Muscle of arm (tissue), 12 donors: ENCODE results near the gene PCDH9. TPM values are rescaled to one million over a fixed set of nuclear protein-coding genes. Genes with fewer than 3 reads are reported as not detected.

Source experiments
- DNase-seq: peaks from one replicate; pipeline ENCODE4 v3.0.0-alpha.2; 2013
- polyA plus RNA-seq, 12 donors: library from polyadenylated mRNA; unstranded; fragments of 120-200 nt; gene quantifications; one replicate each; pipeline ENCODE4 v1.2.1, GENCODE V29; 2013; ENCODE audit not compliant: insufficient read length in 12 of 12

PCDH9 gene
- polyA plus RNA-seq, 12 donors = 2.8 to 4.3 (median 3.6) TPM; not detected in 1

DNA sequence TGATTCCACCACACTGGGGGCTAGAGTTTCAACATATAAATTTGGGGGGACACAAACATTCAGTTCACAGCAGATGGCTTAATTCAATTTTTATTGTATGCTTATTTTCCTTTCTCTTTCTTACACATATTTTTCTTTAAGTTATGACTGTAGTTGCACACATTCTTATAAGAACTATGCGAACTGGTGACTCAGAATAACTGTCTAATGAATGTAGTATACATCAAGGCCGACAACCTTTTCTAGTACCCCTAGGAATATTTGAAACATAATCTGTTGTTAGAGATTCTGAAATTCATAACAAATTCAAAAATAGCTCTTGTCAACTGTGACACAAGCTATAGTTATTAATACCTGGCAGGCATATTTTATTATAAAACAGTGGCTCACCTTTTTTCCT is 695.6 kb downstream of the PCDH9 start:
- DNase-seq = no peak

DNA sequence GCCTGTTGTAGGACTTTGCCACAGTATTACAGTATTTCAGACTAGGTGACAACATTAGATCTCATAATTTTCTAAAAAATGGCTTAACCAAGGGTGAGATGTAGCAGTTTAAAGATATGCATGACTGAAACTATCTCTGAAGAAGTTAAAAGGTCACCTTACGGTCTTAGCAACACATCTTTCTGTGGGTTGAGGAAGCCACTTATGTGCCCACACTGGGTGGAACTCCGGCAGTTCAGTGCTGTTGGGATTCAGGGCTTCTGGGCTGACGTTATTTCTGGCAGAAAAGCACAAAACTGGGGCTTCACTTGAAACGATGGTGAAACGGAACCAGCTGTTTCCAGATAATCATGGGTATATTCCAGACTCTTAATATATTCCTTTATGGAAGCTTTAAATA is 697.3 kb downstream of the PCDH9 start:
- no peak for DNase-seq

DNA sequence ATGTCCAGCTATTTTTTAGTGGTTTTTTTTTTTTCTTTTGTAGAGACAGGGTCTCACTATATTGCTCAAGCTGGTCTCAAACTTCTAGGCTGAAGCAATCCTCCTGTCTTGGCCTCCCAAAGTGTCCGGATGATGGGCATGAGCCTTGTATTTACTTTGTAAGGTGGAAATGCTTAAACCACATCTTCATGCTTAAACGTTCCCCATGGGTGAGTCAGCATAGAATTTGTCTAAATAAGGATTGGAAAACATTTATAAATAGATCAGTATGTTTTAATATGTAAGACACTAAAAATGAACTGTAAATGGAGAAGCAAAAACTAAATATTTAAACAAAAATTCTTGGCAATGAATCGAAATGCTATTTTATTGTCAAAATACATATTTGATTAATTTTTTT is 698.0 kb downstream of the PCDH9 start:
- DNase-seq = no peak

DNA sequence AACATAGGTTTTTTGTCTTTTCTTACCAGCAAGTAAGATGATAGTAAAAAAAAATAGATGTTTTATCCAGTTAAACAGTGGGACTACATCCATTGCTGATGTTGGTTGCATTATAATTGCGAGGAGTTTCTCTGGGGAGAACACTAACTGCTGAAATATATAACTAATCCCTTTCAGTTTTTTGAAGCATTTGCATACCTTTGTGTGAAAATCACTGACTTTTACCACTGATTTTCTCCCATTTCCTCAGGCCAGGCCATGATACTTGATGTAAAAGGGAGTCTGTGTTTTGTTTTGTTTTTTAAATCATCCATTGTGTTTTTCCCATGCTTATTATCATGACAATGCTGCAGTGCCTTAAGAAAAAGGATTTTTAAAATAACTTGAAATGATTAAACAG is 699.5 kb downstream of the PCDH9 start:
- DNase-seq = no peak

DNA sequence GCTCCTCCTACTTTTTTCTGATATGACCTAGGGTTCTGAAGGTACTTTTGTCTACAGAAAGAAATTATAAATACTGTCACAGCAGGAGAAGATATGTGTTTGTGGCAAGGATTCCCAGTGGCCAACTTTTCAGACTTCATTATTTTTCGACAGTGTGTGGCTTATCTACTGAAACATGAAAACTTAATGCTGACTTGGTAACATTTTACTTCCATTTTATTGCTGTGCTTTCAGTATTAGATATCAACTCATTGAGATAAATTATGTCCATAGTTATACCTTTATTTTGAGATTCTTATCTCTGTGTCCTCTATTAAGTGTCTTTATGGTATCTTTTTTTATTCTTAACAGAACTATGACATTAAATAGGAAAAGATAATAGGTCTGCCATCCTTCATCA is 700.0 kb downstream of the PCDH9 start:
- no peak for DNase-seq

DNA sequence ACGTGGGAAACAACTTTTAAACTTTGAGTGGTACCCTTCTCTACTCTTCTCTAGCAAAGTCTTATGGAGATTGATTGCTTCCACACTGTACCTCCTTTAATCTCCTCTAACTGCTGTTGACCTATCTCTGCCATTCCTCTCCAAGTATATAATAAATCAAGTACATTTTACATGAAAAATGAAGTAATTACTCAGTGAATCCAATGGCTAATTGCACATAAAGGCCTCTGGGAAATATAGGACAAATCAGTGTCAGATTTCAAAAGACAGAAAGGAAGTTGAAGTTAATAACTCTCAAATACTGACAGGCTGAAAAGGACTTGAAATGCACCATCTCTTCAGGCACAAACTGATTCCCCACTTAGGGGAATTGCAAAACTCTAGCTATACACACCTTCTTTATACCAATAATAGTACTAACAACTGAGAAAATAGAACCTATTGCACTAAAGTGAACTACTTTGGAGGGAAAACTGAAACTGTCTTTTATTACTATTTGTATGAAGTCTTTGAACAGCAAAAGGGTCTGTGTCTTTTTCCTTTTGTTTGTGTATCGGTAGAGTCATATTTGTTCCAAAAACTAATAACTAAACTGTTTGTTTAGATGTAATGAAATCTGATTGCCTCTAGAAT is 701.1 kb downstream of the PCDH9 start:
- no peak for DNase-seq

DNA sequence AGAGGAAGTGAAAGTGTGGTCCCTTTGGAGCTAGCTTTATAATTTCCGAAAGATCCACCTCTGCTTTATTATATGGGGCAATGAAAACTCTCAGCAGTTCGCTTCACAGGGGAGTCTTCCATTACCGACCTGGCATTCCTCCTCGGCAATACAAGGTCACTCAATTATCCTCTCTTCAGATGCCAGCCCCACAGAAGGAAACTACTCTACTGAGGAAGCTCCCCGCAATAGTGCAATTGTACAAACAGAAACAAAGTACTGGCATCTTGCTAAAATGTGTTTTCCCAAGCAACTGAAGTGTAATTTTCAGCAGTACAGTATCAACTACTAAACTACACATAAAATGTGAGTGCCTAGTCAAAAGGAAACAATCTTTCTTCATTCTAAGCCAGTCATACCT is 702.0 kb downstream of the PCDH9 start:
- DNase-seq = no peak

DNA sequence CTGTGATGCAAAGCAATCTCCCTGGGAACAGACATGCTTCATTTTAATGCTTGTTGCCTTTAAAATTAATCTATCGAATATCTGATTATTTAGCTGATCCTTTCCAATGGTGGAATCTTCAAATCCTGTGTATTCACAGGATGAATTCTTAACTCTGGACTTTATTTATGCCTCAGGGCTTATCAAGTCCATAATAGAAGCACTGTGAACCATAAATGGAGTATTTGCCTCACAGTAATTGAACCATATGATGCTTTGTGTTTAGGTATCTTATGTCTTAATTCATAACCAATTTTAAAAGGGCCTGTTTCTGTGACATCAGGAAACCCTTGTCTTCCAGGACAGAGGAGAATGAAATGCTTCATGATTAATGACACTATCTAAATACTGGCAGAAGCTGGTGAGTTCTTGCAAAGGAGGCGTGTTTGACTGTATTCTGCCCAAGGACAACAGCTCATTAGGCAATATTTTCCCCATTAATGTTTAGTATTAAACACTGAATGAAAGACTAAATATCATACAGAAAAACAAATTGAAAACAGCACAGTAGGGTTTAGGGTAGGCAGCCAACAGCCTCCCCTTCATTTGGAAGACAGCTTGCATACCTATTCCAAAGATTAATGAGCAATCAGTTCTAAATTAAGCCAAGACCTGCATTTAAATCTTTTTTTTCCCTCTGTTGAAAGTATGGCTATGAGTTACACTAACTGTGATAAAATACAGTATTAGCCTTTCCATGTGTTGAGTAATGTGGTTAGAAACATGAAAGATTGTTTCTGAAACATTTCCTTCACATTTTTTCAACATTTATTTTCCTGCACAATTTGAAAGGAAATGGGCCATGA is 709.4 kb downstream of the PCDH9 start:
- DNase-seq = no peak

DNA sequence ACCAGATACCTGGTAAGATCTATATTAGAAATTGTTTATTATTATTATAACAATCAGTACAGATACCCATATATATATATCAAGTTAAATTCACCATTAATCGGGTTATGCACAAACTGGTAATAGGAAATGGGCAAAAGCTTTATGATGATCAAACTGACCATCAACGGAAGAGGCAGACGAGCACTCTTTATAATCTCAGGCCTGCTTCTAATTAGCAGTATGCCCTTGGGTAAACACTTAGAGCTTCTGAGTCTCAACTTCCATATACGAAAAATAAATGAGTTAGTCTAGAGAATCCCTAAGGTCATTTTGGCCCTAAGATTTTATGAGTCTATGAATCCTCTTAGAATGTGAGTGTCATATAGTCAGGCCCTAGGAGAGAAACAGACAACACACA is 710.9 kb downstream of the PCDH9 start:
- DNase-seq = no peak

DNA sequence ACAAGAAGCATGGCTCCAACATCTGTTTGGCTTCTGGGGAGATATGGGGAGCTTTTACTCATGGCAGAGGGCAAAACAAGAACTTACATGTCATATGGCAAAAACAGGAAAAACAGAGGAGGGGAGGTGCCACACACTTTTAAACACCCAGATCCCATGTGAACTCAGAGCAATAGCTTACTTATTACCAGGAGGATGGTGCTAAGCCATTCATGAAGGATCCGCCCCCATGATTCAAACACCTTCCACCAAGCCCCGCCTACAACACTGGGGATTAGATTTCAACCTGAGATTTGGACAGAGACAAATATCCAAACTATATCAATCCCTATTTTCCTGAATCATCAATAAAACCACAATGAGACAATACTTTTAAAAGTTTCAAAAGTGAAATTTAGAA is 712.1 kb downstream of the PCDH9 start:
- no peak for DNase-seq

DNA sequence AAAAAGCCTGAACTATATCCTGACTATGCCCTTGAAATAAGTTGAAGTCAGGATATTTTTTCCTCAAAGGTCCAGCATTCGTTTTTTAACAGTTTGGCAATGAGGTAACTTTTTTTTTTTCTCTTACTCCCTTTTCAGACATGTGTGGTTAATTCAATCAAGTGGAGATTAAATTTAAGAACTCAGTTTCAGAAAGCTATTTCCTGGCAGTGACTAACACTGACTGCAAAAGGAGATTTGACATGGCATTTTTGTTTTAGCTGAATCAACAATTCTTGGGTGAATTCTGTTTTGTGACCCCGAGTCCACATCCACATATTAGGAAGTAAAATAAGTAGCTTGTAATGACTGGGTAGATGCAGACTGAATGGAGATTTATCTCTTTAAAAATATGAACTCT is 716.4 kb downstream of the PCDH9 start:
- no peak for DNase-seq

DNA sequence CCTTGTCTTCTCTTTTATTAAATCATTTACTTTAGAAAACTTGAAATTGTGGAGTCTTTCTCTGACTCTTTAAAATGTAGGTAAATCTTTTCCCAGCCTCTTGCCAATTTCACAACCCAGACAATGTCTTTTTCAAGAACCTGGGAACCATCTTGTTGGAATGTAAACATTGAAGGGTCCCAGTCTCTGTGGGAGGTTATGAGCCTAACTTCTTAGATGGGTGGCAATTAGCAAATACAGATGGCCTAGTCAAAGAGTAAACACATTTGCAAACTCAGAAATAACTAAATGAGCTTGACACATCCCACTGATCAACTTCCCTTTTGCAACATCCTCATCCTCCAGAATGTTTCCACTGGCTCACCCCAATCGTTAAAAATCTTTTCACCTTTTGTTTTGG is 721.0 kb downstream of the PCDH9 start:
- DNase-seq = no peak

DNA sequence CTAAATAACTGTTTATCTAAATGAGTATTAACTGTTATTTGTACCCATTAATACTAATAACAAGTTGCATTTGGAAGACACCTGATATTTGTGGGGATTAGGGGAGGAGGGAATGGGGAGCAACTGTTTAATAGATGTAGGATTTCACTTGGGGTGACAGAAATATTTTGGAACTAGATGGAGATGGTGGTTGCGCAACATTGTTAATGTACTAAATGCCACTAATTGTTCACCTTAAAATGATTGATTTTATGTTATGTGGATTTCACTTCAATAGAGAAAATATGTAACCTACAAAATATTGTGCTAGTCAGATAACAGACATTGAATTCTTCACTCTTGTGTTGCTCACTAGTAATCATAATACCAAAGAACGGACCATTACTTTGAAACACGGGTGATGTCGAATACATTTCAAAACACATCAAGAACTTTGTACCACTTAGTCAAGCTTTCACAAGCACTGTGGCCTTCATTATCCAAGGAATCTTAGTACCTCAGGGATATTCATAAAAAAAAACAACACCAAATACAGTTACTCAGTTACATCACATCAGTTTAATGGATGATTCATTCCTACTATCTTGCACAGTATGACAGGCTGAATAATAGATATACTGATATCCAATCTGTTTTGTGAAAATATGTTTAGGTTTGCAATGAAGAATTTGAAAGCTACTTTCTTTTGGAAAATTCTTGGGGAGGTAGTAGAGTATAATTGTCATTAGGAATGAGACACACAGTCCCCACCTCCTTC is 721.8 kb downstream of the PCDH9 start:
- no peak for DNase-seq

DNA sequence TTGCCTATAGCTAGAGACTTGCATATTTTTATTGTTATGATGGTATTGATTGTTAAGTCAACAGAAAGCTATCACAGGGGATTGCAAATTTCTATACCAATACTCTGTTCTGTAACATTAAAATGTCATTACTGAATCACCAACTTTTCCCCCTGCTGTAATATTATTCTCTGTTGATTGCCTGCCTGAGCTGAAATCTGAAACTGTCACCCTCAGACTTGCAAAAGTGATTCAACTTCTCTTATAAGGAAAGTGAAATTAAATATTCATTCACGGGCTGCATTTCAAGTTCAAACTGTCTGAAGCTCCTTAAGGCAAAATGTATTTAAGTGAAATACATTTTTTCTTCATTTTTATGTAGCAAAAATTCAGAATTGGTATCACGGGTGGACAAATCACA is 723.2 kb downstream of the PCDH9 start:
- DNase-seq = no peak

DNA sequence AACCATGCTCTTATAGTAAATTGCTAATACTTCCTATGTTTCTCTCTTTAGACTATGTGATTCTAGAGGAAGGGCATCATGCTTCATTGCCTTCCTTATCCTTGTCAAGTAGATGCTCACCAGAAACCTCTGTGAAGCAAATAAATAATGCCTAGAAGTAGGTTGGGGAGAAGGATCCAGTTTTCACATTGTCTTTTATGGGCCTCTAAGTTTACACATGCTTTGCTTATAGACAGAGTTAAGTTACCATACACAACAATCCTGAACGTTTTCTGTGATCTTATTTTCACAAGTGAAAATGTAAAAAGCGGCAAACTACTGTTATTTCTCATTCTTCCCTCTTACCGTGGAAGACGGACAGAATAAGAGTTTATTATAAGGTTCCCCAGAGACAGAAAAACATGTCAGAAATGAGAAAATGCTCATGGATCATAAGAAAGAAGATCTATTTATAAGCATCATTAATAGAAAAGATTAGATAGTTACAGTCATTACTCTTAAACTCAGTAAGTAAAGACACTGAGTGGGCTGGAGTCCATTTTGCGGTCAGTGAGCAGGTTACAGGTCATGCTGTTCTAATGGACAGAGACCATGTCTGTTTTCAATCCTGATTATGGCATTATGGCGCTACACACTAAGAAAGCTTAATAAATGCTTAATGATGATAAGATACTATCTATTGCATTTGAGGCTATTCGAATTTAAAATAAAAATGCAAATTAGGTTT is 723.9 kb downstream of the PCDH9 start:
- no peak for DNase-seq

DNA sequence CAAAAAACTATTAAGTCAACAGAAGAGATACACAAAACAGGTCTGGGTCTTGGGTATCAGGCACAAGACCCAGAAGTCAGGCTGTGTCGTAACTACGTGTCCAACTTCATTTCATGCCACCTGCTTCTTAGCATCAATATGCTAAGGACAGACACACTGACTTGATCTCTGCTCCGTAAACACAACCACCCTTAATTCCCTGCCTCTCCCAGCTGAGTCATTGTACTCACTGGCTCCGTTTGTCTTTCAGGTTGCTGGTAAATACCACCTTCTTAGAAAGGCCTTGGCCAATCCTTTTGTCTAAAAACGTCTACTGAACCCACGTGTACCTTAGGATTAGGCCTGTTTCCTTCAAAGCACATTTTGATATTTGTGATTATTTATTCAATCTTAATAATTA is 726.2 kb downstream of the PCDH9 start:
- no peak for DNase-seq

DNA sequence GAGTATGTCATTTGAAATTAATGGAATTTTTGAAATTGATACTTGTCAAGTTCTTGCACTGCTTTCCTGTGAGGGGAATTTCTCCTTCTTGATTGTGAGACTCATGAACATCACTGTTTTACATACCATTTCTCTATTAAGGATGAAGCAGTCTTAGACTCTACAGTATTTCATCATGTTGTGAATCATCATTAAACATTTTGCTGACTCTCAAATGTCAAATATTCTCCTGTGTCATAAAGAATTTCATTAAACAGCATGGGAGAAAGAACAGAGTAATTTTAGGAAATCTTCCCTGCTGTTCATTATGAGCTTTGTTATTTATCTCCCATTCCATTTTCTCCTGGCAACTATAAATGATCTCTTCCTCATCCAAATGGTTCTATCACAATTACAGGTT is 729.0 kb downstream of the PCDH9 start:
- no peak for DNase-seq

DNA sequence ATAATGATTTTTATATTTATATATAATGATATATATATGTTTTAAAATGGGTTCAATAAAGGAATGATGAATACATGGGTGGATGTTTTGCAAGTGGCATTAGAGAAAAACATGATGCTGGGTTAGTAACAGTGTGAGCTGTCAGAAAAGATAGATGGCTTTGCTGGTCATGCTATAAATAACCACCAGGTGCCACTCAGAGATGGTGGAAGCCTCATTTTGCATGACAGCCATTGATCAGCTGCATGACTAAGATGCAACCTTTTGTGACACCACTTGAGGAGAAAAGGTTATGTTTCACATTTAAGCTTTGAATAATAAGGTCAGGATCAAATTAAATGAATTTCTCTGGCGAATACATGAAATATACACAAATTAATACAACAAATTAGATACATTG is 737.7 kb downstream of the PCDH9 start:
- no peak for DNase-seq

DNA sequence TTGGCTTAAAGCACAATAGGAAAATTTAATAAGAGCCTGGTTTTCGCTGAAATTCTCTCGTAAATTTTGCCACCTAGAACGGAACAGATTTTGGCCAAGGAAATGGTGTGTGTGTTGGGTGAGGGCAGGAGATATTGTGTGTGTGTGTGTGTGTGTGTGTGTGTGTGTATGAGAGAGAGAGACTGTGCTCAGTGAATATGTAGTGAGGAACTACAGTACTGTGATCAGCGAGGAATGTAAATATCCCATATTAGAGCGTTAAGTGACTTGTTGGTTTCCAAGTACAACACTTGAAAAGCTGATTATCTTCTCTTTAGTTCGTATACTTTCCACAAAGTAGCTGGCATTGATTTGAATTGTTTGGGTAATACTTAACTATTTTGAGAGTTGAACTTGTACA is 738.9 kb downstream of the PCDH9 start:
- no peak for DNase-seq

DNA sequence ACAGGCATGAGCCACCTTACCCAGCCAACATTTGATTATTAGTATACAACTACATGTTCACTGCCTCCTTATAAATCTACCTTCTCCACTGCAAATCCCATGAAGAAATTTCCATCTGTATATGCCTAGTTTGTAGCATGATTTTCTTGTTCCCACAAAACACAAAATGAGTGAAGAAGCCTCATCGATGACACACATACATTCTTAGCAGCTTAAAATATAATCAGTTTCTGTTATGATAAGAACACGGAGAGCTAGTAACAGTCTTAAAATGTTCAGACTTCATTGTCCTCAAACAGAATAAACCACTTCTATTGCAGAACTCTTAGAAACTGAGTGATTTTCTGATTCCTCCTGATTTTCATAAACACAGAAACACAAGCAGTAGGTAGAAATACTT is 740.5 kb downstream of the PCDH9 start:
- no peak for DNase-seq

DNA sequence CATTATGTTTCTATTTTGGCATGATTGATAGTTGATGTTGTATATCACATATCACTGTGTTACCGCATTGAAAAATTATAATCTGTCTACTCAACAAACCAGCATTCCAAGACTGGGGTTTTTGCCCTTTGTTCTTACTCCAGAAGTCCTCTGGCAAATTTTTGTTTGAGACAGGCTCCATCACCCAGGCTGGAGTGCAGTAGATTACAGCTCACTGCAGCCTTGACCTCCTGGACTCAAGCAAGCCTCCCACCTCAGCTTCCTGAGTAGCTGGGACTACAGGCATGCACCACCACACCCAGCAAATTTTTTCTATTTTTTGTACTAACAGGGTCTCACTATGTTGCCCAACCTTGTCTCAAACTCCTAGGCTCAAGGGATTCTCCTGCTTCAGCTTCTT is 741.0 kb downstream of the PCDH9 start:
- no peak for DNase-seq

DNA sequence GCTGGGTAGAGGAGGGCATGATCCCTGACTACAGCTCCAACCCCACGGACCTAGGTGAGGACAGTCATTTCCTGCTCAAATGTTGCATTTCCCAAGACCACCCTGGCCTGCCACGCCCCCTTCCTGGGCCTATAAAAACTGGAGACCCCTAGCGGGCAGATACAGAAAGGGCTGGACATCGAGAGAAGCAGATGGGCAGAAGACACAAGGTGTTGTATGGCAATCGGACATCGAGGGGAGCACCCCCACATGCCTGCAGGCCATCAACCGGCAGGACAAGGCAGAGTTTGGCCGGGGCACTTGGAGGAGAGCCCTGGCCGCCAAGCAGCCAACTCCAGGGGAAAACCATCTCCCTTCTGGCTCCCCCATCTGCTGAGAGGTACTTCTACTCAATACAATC is 746.4 kb downstream of the PCDH9 start:
- no peak for DNase-seq
